ENCODE results near the gene PTPRN2. TPM values are rescaled to one million over a fixed set of nuclear protein-coding genes. Genes with fewer than 3 reads are reported as not detected.
A peak's percentile ranks its signal among the peaks of the same experiment; 100 is the strongest.
"Not testable (repeated sequence)": the region's sequence is repeated elsewhere in the genome, so short reads cannot be mapped to it uniquely, and the experiment has no call there.

PTPRN2 gene
- total RNA-seq, 1 donor from 2014 or later, result 32.2 TPM

DNA sequence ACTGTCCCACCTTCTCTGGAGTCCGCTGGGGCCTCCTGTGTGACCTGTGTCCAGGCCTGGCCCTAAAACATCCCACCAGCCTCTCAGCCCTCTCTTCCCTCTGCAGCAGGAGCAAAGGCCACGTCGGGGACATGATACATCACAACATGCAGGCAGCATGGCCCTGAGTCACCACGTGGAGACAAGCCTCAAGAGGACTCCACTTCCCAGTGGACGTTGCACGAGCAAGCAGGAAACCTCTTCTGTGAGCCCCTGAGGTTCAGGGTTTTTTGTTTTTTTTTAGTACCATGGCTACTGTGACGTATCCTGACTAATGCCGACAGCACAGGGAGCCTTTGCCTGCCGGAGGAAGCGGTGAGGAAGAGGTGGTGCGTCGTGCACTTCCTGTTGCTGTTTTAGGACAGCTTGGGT, 1084.9 kb downstream of the PTPRN2 start:
- Mint-ChIP-seq H3K27ac (ENCODE audit: unreplicated experiment) (no peak overlapping the region), H3K27me3 (ENCODE audit: low read depth) (peaks cover 3% of the 10 kb centered on the region), H3K9me3 (peaks cover 20% of the 10 kb centered on the region), H3K36me3 (ENCODE audit: low read depth) (peaks cover 13% of the 10 kb centered on the region), H3K4me3 (no peak overlapping the region), H3K4me1 (peaks cover 34% of the 10 kb centered on the region)
- TF ChIP-seq CTCF (conservative IDR thresholded peaks at IDR 0.05), result no peak
- no peak for DNase-seq (ENCODE audit: low read depth, low spot score)

DNA sequence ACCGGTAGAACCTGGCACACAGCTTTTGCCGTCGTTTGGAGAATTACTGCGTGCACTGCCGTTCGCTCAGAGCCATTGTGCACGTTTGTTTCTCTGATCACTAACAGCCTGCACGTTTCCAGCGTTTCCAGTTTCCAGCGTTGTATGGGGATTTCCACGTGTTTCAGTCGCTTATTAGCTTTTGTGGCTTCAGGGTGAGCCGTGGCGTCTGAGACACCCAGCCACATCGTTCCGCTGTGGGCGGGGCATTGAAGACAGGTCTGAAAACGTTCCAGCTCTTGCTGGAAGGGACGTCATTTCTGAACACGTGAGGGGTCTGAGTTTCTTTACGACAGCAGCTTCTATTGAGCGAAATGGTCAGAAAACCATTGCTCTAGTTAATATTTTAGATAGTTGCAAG, 1086.0 kb downstream of the PTPRN2 start:
- DNase-seq (ENCODE audit: low read depth, low spot score), result no peak
- no peak for TF ChIP-seq CTCF (conservative IDR thresholded peaks at IDR 0.05)
- Mint-ChIP-seq H3K27me3 (ENCODE audit: low read depth) (no peaks in the 10 kb centered on the region), H3K36me3 (ENCODE audit: low read depth) (peaks cover 8% of the 10 kb centered on the region), H3K4me3 (no peak overlapping the region), H3K4me1 (peaks cover 35% of the 10 kb centered on the region), H3K9me3 (peaks cover 14% of the 10 kb centered on the region), H3K27ac (ENCODE audit: unreplicated experiment) (no peak overlapping the region)

DNA sequence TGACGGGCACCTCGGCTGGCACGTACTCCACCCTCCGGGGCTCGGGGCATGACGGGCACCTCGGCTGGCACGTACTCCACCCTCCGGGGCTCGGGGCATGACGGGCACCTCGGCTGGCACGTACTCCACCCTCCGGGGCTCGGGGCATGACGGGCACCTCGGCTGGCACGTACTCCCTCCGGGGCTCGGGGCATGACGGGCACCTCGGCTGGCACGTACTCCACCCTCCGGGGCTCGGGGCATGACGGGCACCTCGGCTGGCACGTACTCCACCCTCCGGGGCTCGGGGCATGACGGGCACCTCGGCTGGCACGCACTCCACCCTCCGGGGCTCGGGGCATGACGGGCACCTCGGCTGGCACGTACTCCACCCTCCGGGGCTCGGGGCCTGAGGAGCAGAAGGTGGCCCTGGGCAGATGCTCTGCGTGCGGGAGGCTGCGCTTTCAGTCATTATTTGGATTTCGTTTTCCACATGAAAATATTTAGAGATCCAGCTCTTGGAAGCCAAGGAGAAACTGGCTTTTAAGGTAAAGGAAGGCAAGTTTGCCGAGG, 1086.6 kb downstream of the PTPRN2 start:
- not testable (repeated sequence) for H3K27me3 Mint-ChIP-seq (ENCODE audit: low read depth); DNase-seq (ENCODE audit: low read depth, low spot score); H3K36me3 Mint-ChIP-seq (ENCODE audit: low read depth)

GRCh38 chr7:157500171-157500960, 1087.3 kb downstream of the PTPRN2 start:
- Mint-ChIP-seq H3K4me1 (peaks cover 40% of the 10 kb centered on the region), H3K9me3 (peaks cover 8% of the 10 kb centered on the region)
- no peak for DNase-seq (ENCODE audit: low read depth, low spot score)

More for the DNA sequence above, 1086.6 kb downstream of the PTPRN2 start:
- H3K27ac Mint-ChIP-seq (ENCODE audit: unreplicated experiment); H3K4me3 Mint-ChIP-seq: not testable (repeated sequence)
- peaks cover 13% of the 10 kb centered on the region for H3K9me3 Mint-ChIP-seq
- H3K4me1 Mint-ChIP-seq, result peaks cover 40% of the 10 kb centered on the region

GRCh38 chr7:157499835-157500153, 1087.8 kb downstream of the PTPRN2 start:
- Mint-ChIP-seq H3K36me3 (ENCODE audit: low read depth) (no peaks in the 10 kb centered on the region), H3K27me3 (ENCODE audit: low read depth) (no peaks in the 10 kb centered on the region), H3K9me3 (peaks cover 4% of the 10 kb centered on the region), H3K4me1 (peaks cover 40% of the 10 kb centered on the region), H3K4me3 (no peak overlapping the region), H3K27ac (ENCODE audit: unreplicated experiment) (peak overlapping the region; percentile 83)
- no peak for TF ChIP-seq CTCF (conservative IDR thresholded peaks at IDR 0.05)
- no peak for DNase-seq (ENCODE audit: low read depth, low spot score)

More at GRCh38 chr7:157500171-157500960, 1087.3 kb downstream of the PTPRN2 start:
- H3K27ac Mint-ChIP-seq (ENCODE audit: unreplicated experiment), result peak overlapping the region; percentile 57
- H3K4me3 Mint-ChIP-seq, result no peak overlapping the region
- H3K36me3 Mint-ChIP-seq (ENCODE audit: low read depth), result peaks cover 3% of the 10 kb centered on the region
- no peaks in the 10 kb centered on the region for H3K27me3 Mint-ChIP-seq (ENCODE audit: low read depth)
- no peak for TF ChIP-seq CTCF (conservative IDR thresholded peaks at IDR 0.05)
